GM12892 (cell line): Measurements from ENCODE around the gene QRICH1.
A peak's percentile ranks its signal among the peaks of the same experiment; 100 is the strongest.

Experiments
- DNase-seq: peaks from one replicate; pipeline ENCODE4 v3.0.0; 2011; ENCODE audit not compliant: insufficient read length
- FAIRE-seq: peaks from 2 replicates; lab custom pipeline; 2011; peaks lifted over from hg19 to GRCh38; lab: Jason Lieb, UNC
- POLR2A ChIP-seq: IDR thresholded peaks from 2 replicates; pipeline ENCODE4 v1.6.1; 2011; ENCODE audit warnings: low read depth, low read length, control low read depth
- POLR2AphosphoS5 ChIP-seq: IDR thresholded peaks from 2 replicates; pipeline ENCODE4 v1.6.1; 2011; ENCODE audit warnings: low read depth, low read length, control low read depth
- TAF1 ChIP-seq: IDR thresholded peaks from 2 replicates; pipeline ENCODE4 v1.6.1; 2011; ENCODE audit warnings: low read depth, mild to moderate bottlenecking, control low read depth, low read length, borderline replicate concordance

QRICH1 gene

GRCh38 chr3:49111347-49111746 lies 17.5 kb upstream of the QRICH1 start:
- DNase-seq (no peak), FAIRE-seq (no peak)
- TF ChIP-seq TAF1 (no peak), POLR2A (no peak), POLR2AphosphoS5 (no peak)

- no peak for TF ChIP-seq TAF1
- TF ChIP-seq POLR2A, result no peak
- no peak for TF ChIP-seq POLR2AphosphoS5
- DNase-seq (no peak), FAIRE-seq (no peak)
These were observed 16.9 kb upstream of the QRICH1 start for GRCh38 chr3:49110780-49111179.

- FAIRE-seq, result no peak
- TF ChIP-seq TAF1 (no peak), POLR2A (no peak), POLR2AphosphoS5 (no peak)
- no peak for DNase-seq
These were observed 14.5 kb upstream of the QRICH1 start for GRCh38 chr3:49108346-49108745.

- FAIRE-seq (peak; percentile 97), DNase-seq (peak; percentile 97)
- TF ChIP-seq TAF1 (peak; percentile 97), POLR2A (peak; percentile 87), POLR2AphosphoS5 (peak; percentile 89)
These were observed 10.8 kb upstream of the QRICH1 start, which contains the start of gene QARS1 for GRCh38 chr3:49104427-49105291. Gene QARS1, minus strand, starts transcription at chr3:49104757. Its CDS starts 24 bp downstream, at chr3:49104733.

- FAIRE-seq (no peak), DNase-seq (no peak)
- TF ChIP-seq TAF1 (no peak), POLR2A (no peak), POLR2AphosphoS5 (no peak)
These were observed 10.2 kb upstream of the QRICH1 start for GRCh38 chr3:49104052-49104426.

GRCh38 chr3:49100046-49100615 lies 6.3 kb upstream of the QRICH1 start:
- TF ChIP-seq POLR2AphosphoS5 (no peak), POLR2A (no peak), TAF1 (no peak)
- no peak for FAIRE-seq
- DNase-seq, result no peak

GRCh38 chr3:49098910-49099630 lies 5.2 kb upstream of the QRICH1 start:
- DNase-seq (no peak), FAIRE-seq (no peak)
- TF ChIP-seq TAF1 (no peak), POLR2AphosphoS5 (peak; percentile 21; the same call in 1 of the 2 replicates), POLR2A (no peak)

- FAIRE-seq, result no peak
- TF ChIP-seq TAF1 (no peak), POLR2AphosphoS5 (no peak)
- DNase-seq, result no peak
These were observed 4.6 kb upstream of the QRICH1 start for GRCh38 chr3:49098429-49098828.

GRCh38 chr3:49092938-49093852 lies 676 bp downstream of the QRICH1 start:
- DNase-seq, result peak; percentile 58
- FAIRE-seq, result peak; percentile 93
- TF ChIP-seq TAF1 (no peak), POLR2A (no peak; the same call in 1 of the 2 replicates), POLR2AphosphoS5 (no peak; the same call in 1 of the 2 replicates)

GRCh38 chr3:49081429-49081828 lies 12.4 kb downstream of the QRICH1 start:
- no peak for DNase-seq
- peak; percentile 9 for FAIRE-seq
- TF ChIP-seq POLR2AphosphoS5, result no peak
- no peak for TF ChIP-seq TAF1
- TF ChIP-seq POLR2A, result no peak

GRCh38 chr3:49079270-49079669 lies 14.6 kb downstream of the QRICH1 start:
- no peak for DNase-seq
- FAIRE-seq, result no peak
- TF ChIP-seq POLR2AphosphoS5, result no peak
- no peak for TF ChIP-seq TAF1
- TF ChIP-seq POLR2A, result no peak
